Transverse colon (tissue), 4 donors: ENCODE measurements around the gene LCP2. TPM values are rescaled to one million over a fixed set of nuclear protein-coding genes. Genes with fewer than 3 reads are reported as not detected.

Source experiments
- DNase-seq: peaks from one replicate; pipeline ENCODE4 v3.0.0-alpha.2; 2019
- H3K27ac ChIP-seq, 4 donors: fragments of 200-600 bp; sonication (generic); 2 replicates each; pipeline ENCODE4 v1.5.1; 2016 to 2018; ENCODE audit warnings: inconsistent platforms in 4 of 4
- H3K27me3 ChIP-seq: fragments of 200-600 bp; sonication (generic); 2 replicates; pipeline ENCODE4 v1.5.1; 2017; ENCODE audit warnings: inconsistent platforms
- H3K36me3 ChIP-seq, 4 donors: fragments of 200-600 bp; sonication (generic); 2 replicates each; pipeline ENCODE4 v1.5.1; 2017 to 2019; ENCODE audit warnings: inconsistent platforms in 4 of 4
- H3K4me1 ChIP-seq, 4 donors: fragments of 200-600 bp; sonication (generic); 2 replicates each; pipeline ENCODE4 v1.5.1; 2017 to 2020; ENCODE audit warnings: inconsistent platforms in 4 of 4
- H3K4me3 ChIP-seq, 4 donors: fragments of 200-600 bp; sonication (generic); 1 replicate in 1 of 4; 2 replicates in 3 of 4; pipeline versions ENCODE4 v1.5.1 to v1.6.1; 2017 to 2019; ENCODE audit warnings: inconsistent platforms in 4 of 4
- H3K9me3 ChIP-seq, 2 donors: fragments of 200-600 bp; sonication (generic); 2 replicates each; pipeline ENCODE4 v1.5.1; 2017 to 2019; ENCODE audit warnings: inconsistent platforms in 2 of 2
- EP300 ChIP-seq: sonication (generic); formaldehyde crosslinking; IDR thresholded peaks from one replicate; pipeline ENCODE4 v1.6.1; 2017; ENCODE audit warnings: antibody characterized with exemption, low read depth
- POLR2A ChIP-seq: fragments of 450-650 bp; IDR thresholded peaks from one replicate; pipeline ENCODE4 v1.6.1; 2016; ENCODE audit warnings: antibody characterized with exemption, mild to moderate bottlenecking, moderate library complexity
- POLR2AphosphoS5 ChIP-seq, 3 donors: sonication (generic); formaldehyde crosslinking; IDR thresholded peaks; one replicate each; pipeline ENCODE4 v1.6.1; 2016; ENCODE audit warnings: antibody characterized with exemption in 3 of 3
- WGBS, 2 donors: methylation state at CpG; one replicate each; pipeline ENCODE4 v1.1.5; 2018; ENCODE audit warnings: low coverage in 1 of 2; 5-methylcytosine and 5-hydroxymethylcytosine counted together
- in situ Hi-C, 4 donors: fragments of 200-750 bp; cut with MboI; loops; one replicate each; pipeline versions ENCODE4 v1.15.0 to v1.15.1; 2017; ENCODE audit warnings: low sequenced_read_pairs in 3 of 4, low pct_ligation_motif_present in 1 of 4, low pct_unique_long_range_greater_than_20kb in 1 of 4
- intact Hi-C: fragments of 100-400 bp; cut with DNase I; formaldehyde crosslinking; loops from one replicate; pipeline ENCODE4 v1.15.1; 2023; ENCODE audit warnings: low total_unique reads
- total RNA-seq, 4 donors: library from RNA; depleted of rRNA; stranded (reverse); fragments of >200 nt; gene quantifications; one replicate each; pipeline ENCODE4 v1.1.0, GENCODE V29; 2016
- TF ChIP-seq, protein P1 (sequence below), 5 experiments: fragments of 200-600 bp in 3 of 5; fragments of 450-650 bp in 2 of 5; sonication (generic) in 3 of 5; IDR thresholded peaks; 1 replicate in 2 of 5; 2 replicates in 3 of 5; pipeline ENCODE4 v1.5.1; 2016 to 2017; ENCODE audit warnings: antibody characterized with exemption in 5 of 5, inconsistent platforms in 3 of 5, mild to moderate bottlenecking in 2 of 5, moderate library complexity in 1 of 5

LCP2 gene
- total RNA-seq, 4 donors from 2014 or later = 2.6 to 33.0 (median 23.3) TPM

DNA sequence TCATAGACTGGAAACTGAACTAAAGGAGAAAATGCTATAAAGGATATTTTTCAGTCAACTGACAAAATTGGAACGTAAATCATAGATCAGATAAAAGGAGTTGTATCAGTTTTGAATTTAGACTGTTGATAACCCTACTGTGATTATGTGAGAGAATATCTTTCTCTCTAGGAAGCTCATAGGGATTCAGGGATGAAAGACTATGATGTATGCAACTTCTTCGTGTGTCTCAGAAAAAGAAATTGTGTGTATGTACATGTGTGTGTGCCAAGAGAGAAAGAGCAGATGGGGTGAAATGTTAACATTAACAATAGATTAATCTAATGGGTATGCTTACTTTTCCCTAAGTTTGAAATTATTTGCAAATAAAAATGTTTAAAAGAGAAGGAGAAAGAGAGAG, 95.5 kb downstream of the LCP2 start:
- Histone ChIP-seq H3K4me1 (no peaks in the 10 kb centered on the region), H3K4me3 (no peak overlapping the region), H3K27ac (no peak overlapping the region), H3K36me3 (no peaks in the 10 kb centered on the region), H3K27me3 (no peaks in the 10 kb centered on the region), H3K9me3 (no peaks in the 10 kb centered on the region)
- in situ Hi-C loops = no loop called here
- TF ChIP-seq EP300 (no peak), POLR2A (no peak), POLR2AphosphoS5 (IDR thresholded peaks at IDR 0.05) (no peak)
- TF ChIP-seq, protein P1, sequence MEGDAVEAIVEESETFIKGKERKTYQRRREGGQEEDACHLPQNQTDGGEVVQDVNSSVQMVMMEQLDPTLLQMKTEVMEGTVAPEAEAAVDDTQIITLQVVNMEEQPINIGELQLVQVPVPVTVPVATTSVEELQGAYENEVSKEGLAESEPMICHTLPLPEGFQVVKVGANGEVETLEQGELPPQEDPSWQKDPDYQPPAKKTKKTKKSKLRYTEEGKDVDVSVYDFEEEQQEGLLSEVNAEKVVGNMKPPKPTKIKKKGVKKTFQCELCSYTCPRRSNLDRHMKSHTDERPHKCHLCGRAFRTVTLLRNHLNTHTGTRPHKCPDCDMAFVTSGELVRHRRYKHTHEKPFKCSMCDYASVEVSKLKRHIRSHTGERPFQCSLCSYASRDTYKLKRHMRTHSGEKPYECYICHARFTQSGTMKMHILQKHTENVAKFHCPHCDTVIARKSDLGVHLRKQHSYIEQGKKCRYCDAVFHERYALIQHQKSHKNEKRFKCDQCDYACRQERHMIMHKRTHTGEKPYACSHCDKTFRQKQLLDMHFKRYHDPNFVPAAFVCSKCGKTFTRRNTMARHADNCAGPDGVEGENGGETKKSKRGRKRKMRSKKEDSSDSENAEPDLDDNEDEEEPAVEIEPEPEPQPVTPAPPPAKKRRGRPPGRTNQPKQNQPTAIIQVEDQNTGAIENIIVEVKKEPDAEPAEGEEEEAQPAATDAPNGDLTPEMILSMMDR (IDR thresholded peaks at IDR 0.05) = no peak
- intact Hi-C loops = no loop called here
- 43 to 55% methylated on average over 1 to 2 of the region's 2 CpGs for WGBS, 2 donors
- no peak for DNase-seq

DNA sequence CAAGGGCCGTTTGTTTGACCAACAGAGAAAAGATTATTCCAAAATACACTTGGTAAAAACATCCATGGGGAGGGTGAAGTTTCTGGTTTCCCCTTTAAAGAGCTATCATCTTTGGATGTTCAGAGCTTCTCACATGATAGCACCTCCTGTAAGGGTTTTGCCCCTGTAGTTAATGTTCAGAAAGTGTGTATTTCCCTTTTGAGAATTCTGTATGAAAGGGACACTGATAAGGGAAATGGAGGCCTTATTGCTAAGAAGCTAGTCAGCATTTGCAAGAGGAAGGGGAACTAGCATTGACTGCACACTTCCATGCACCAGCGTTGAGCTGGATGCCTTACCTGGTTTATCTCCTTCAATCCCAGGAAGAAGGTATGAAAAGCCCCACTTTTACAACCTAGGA, 96.3 kb downstream of the LCP2 start:
- no peaks in the 10 kb centered on the region for H3K4me1 ChIP-seq
- H3K27ac ChIP-seq = no peak overlapping the region
- no peaks in the 10 kb centered on the region for H3K36me3 ChIP-seq
- no peak for DNase-seq
- H3K27me3 ChIP-seq = no peaks in the 10 kb centered on the region
- H3K4me3 ChIP-seq = no peak overlapping the region
- 53 to 58% methylated on average over 1 to 2 of the region's 2 CpGs for WGBS, 2 donors
- in situ Hi-C loops (no loop called here), intact Hi-C loops (no loop called here)
- no peaks in the 10 kb centered on the region for H3K9me3 ChIP-seq
- no peak for TF ChIP-seq EP300
- TF ChIP-seq, protein P1 (IDR thresholded peaks at IDR 0.05) = no peak
- TF ChIP-seq POLR2AphosphoS5 (IDR thresholded peaks at IDR 0.05) = no peak
- no peak for TF ChIP-seq POLR2A

DNA sequence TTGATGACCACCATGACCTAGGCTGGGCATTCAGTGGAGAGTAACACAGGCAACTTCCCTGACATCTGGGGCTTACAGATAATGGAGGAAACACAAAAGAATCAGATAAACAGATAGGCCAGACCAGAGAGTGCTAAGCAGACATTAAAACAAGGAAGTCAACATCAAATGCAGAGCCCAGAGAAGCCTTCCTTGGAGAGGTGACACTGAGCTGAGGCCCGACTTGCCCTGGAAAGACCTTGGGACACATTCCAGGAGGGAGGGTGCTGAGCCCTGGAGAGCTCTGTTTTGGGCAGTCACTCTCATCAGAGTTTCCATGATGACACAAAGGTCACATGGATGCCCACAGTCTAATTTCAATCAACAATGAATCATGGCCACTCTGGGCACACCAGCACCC, 96.7 kb downstream of the LCP2 start:
- no peaks in the 10 kb centered on the region for H3K9me3 ChIP-seq
- TF ChIP-seq EP300 = no peak
- TF ChIP-seq POLR2A = no peak
- TF ChIP-seq, protein P1 (IDR thresholded peaks at IDR 0.05) = no peak
- no peak for TF ChIP-seq POLR2AphosphoS5 (IDR thresholded peaks at IDR 0.05)
- H3K36me3 ChIP-seq = no peaks in the 10 kb centered on the region
- intact Hi-C loops = no loop called here
- no peak overlapping the region for H3K4me3 ChIP-seq
- in situ Hi-C loops = no loop called here
- no peak overlapping the region for H3K27ac ChIP-seq
- H3K27me3 ChIP-seq = no peaks in the 10 kb centered on the region
- no peaks in the 10 kb centered on the region for H3K4me1 ChIP-seq
- WGBS, 2 donors = 62% methylated on average over 1 of the region's 1 CpG; no CpG with 5 or more reads in 1 of the 2 donors
- no peak for DNase-seq

Other genes starting within 250 kb of the LCP2 start
- gene FOXI1, start 191.9 kb downstream of the LCP2 start, total RNA-seq = not detected
- under 1 TPM in 1 of 4 donors, not detected in 3; 0.79 TPM for gene C5orf58, start 64.8 kb downstream of the LCP2 start, total RNA-seq
- gene KCNMB1, start 91.6 kb upstream of the LCP2 start, total RNA-seq = 10 to 100 TPM in 1 of 4 donors, 1 to 10 TPM in 3; 6.0 to 17.2 (median 8.0) TPM
- 1 to 10 TPM in 2 of 4 donors, not detected in 2; 1.2 to 2.7 TPM for gene KCNIP1, start 206.2 kb upstream of the LCP2 start, total RNA-seq